NCI-H1048 (cell line): ENCODE data around the gene ZNF385C.

ENCODE experiments used
- DNase-seq: peaks from one replicate; lab custom pipeline; 2025; lab: John Stamatoyannopoulos, UW

The ZNF385C gene

GRCh38 chr17:41988418-41988817 lies 109.9 kb downstream of the ZNF385C start:
- DNase-seq, result no peak

DNA sequence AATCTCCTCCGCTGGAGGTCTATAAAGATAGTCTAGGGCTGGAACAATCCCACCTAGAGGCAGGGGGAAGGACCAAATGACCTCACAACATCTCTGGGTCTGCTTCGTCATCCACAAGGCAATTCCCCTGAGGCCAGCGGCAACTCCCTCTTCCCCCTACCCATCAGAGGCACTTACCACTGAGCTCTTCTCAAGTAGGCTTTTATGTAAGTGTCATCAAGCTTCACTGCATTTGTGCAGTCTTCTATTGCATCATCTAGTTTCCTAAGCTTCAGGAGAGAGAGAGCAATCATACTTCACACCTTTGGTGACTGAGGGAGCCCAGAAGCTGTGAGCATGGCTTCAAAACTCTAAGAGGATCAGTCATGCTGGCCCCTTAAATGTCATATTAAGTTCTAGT lies 110.6 kb downstream of the ZNF385C start:
- no peak for DNase-seq

GRCh38 chr17:41986634-41987033 lies 111.6 kb downstream of the ZNF385C start:
- DNase-seq, result no peak

GRCh38 chr17:41985919-41986318 lies 112.4 kb downstream of the ZNF385C start:
- DNase-seq, result no peak

- DNase-seq, result no peak
Observed at GRCh38 chr17:41984454-41984853, 113.8 kb downstream of the ZNF385C start.

- DNase-seq, result no peak
Observed at GRCh38 chr17:41982026-41982760, 116.1 kb downstream of the ZNF385C start.

DNA sequence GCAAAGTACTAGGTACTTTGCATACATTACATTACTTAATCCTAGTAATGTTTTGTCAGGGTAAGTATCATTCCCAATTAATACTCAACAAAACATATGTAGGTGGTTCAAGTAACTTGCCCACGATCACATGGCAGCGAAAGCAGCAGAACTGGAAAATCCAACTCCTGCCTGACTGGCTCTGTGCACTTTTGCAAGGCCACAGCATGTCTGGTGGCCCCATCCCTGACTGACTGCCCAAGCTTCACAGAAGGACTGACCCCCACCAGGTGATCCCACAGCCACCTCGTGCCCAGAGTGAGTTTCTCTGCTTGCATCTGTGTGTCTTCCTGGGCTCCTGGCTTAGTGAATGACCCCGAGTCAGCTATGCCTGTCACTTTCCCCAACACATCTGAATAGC lies 120.3 kb downstream of the ZNF385C start:
- DNase-seq, result no peak

DNA sequence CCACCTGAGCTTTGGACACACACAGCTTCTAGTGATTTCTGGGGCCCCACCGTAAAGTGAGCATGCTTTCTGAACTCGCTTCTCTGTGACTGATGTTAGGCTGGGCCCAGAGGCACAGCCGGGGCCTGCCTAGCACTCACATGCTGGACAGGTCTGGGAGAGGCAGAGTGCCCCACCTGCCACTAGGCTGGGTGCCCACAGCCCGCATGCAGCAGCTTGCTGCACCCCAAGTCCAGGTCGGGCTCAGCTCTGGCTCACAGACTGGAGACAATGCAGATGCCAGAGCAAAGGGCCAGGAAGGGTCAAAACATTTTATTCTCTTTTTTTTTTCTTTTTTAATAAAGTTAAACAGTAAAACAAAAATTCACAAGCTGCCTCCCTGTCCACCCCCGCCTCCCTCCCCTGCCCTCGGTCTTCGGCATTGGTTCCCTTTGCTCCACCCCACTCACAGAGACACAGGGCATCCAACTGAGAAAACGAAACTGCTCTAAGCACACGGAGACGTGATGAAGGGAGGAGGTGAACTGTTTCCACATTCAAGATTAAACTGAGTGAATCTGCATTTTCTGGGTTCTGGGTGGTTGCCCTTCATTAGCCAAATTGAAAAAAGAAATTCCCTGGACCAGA lies 122.0 kb downstream of the ZNF385C start:
- DNase-seq, result no peak
